IPS-18c (cell line): Measurements from ENCODE around the gene PTGES3.
"Not testable (repeated sequence)": the region's sequence is repeated elsewhere in the genome, so short reads cannot be mapped to it uniquely, and the experiment has no call there.

Source experiments
- H3K4me3 ChIP-seq: 2 replicates; pipeline ENCODE4 v1.7.0; 2013; ENCODE audit warnings: low read depth, mild to moderate bottlenecking, low read length, moderate library complexity; ENCODE audit not compliant: insufficient read depth
- H3K9me3 ChIP-seq: one replicate; pipeline ENCODE4 v1.6.1; 2013; ENCODE audit warnings: mild to moderate bottlenecking, low read length, moderate library complexity; ENCODE audit not compliant: control insufficient read depth, insufficient read depth

PTGES3 gene

DNA sequence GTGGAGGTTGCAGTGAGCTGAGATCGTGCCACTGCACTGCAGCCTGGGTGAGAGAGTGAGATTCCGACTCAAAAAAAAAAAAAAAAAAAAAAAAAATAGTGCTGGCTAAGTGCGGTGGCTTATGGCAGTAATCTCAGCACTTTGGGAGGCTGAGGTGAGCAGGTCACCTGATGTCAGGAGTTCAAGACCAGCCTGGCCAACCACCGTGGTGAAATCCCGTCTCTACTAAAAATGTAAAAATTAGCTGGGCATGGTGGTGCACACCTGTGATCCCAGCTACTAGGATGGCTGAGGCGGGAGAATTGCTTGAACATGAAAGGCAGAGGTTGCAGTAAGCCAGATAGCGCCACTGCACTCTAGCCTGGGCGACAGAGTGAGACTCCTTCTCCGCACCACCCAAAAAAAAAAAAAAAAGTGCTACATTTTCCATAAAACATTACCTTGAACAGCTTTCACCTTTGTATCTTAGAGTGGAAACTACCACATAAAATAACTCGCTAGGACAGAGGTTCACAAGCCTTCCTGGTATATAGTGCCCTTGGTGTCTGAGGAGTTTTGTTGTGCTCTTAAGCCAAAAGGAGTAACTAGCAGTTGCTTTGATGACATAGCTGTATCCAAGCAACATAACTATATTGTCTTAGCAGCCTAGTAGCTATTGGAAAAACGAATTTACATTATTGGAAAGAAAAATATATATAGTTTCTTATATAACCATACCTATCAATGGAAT is 11.1 kb downstream of the PTGES3 start:
- H3K4me3 ChIP-seq, result no peak overlapping the region
- H3K9me3 ChIP-seq, result no peaks in the 10 kb centered on the region

DNA sequence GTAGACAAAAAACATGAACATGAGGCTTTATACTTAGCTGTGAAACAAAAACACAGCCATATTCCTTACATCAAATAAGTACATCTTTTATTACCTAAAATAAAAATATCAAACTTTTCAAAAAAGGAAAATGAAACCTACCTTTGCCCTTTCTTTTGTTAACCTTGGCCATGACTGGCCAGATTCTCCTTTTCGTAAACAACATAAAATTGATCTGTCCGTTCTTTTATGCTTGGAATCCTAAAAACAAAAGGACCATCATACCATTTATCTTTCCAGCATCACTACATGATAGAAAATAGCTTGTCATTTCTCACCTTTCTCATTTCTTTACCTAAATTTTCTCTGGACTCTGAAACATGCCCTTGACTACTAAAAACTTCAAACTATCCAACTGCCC is 16.5 kb downstream of the PTGES3 start:
- Histone ChIP-seq H3K9me3 (no peaks in the 10 kb centered on the region), H3K4me3 (no peak overlapping the region)

DNA sequence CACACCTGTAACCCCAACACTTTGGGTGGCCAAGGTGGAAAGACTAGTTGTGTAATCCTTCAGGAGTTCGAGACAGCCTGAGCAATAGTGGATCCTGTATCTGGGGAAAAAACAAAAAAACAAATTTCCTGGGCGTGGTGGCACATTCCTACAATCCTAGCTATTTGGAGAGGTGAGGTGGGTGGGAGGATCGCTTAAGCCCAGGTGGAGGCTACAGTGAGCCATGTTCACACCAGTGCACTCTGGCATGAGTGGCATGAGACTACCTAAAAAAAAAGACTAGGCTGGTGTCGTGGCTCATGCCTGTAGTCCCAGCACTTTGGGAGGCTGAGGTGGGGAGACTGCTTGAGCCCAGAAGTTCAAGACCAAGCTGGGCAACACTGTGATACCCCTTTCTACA is 17.2 kb downstream of the PTGES3 start:
- Histone ChIP-seq H3K4me3 (no peak overlapping the region), H3K9me3 (no peaks in the 10 kb centered on the region)

DNA sequence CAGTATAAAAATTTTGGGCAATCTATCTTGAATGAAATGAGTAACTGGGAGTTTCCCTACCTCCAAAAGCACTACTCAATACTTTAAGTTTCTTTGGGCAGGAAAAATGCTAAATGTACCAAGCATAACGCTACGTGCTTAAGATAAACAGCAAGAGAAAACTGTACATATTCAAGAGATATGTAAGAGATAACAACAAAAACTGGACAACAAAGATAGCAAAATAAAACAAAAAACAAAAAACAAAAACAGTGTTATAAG is 20.0 kb downstream of the PTGES3 start:
- no peaks in the 10 kb centered on the region for H3K9me3 ChIP-seq

DNA sequence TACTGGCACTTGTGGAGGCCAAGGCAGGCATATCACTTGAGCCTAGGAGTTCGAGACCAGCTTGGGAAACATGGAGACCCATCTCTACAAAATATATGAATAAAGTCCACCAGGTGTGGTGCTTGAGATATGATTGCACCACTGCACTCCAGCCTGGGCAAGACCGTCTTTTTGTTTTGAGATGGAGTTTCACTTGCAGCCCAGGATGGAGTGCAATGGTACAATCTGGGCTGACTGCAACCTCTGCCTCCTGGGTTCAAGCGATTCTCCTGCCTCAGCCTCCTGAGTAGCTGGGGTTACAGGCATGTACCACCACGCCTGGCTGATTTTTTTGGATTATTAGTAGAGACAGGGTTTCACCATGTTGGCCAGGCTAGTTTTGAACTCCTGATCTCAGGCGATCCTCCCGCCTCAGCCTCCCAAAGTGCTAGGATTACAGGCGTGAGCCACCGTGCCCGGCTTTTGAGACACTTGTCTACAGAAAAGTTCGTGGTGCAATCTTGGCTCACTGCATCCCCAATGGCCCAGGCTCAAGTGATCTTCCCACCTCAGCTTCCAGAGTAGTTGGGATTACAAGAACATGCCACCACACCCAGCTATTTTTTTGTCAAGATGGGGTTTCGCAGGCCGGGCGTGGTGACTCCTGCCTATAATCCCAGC is 26.0 kb downstream of the PTGES3 start:
- Histone ChIP-seq H3K9me3 (no peaks in the 10 kb centered on the region), H3K4me3 (no peak overlapping the region)

More for the DNA sequence above, 20.0 kb downstream of the PTGES3 start:
- no peak overlapping the region for H3K4me3 ChIP-seq

DNA sequence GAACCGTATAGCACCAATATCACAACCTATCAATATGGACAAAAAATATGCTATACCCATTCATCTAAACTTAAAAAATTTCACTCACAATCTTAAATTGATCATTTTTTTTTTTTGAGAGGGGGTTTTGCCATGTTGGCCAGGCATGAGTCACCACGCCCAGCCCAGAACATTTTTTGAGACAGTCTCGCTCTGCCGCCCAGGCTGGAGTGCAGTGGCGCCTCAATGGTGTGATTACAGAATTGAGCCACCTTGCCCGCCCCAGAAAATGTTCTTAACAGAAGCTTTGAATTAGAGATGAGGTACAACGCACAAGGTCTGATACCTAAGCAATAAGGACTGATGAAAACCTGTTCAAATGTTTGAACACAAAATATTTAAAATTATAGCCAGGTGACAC is 26.5 kb downstream of the PTGES3 start:
- H3K4me3 ChIP-seq, result no peak overlapping the region
- H3K9me3 ChIP-seq, result no peaks in the 10 kb centered on the region

DNA sequence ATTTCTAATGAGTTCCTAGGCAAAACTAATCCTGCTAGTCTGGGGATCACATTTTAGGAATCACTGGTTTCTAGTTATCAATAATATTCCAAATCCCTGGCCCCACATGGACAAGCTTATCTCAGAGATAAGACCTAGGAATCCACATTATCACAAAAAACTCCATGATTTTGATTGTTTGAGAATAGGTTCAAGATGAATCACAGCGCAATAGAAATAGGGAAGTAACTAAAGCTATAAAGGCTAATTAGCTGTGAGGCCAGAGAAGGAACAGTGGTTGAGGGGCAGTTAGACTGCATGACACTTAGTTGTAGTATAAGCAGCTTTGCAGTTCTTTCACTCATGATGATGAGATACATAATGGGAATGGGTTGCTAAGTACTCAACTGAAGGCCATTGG is 29.2 kb downstream of the PTGES3 start:
- H3K9me3 ChIP-seq, result peaks cover 8% of the 10 kb centered on the region
- H3K4me3 ChIP-seq, result no peak overlapping the region

DNA sequence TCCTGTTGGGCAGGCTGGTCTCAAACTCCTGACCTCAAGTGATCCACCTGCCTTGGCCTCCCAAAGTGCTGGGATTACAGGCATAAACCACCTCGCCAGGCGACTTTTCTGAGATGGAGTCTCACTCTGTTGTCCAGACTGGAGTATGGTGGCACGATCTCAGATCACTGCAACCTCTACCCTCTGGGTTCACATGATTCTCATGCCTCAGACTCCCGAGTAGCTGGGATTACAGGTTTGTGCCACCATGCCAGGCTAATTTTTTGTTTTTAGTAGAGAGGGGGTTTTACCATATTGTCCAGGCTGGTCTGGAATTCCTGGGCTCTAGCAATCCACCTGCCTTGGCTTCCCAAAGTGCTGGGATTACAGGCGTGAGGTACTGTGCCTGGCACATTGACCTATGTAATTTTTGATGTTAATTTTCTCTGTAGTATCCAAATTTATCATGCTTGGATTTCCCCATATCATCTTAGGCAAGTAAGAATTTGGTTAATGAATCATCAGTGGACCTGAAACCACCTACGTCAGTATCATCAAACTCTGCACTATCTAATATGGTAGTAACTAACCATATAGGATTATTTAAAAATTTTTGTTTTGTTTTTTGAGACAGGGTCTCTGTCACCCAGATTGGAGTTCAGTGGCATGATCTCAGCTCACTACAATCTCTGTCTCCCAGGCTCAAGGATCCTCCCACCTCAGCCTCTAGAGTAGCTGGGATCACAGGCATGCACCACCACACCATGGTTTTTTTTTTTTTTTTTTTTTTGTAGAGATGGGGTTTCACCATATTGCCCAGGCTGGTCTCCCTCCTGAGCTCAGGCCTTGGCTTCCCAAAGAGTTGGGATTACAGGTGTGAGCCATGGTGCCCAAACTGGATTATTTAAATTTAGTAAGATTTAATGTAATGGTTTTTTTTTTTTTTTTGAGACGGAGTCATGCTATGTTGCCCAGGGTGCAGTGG is 30.4 kb downstream of the PTGES3 start:
- no peak overlapping the region for H3K4me3 ChIP-seq
- H3K9me3 ChIP-seq, result peaks cover 8% of the 10 kb centered on the region

DNA sequence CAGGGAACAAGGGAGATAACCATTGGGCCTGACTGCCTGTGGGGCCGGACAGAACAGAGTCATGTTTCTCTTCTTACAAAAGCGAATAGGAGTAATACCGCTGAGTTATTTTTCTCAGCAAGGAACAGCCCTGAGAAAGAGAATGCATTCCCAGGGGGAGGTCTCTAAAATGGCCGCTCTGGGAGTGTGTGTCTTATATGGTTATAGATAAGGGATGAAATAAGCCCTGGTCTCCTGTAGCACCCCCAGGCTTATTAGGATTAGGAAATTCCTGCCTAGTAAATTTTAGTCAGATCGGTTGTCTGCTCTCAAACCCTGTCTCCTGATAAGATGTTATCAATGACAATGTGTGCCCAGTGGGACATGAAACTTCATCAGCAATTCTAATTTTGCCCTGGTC is 34.3 kb downstream of the PTGES3 start:
- H3K4me3 ChIP-seq, result not testable (repeated sequence)
- peaks cover 11% of the 10 kb centered on the region for H3K9me3 ChIP-seq

DNA sequence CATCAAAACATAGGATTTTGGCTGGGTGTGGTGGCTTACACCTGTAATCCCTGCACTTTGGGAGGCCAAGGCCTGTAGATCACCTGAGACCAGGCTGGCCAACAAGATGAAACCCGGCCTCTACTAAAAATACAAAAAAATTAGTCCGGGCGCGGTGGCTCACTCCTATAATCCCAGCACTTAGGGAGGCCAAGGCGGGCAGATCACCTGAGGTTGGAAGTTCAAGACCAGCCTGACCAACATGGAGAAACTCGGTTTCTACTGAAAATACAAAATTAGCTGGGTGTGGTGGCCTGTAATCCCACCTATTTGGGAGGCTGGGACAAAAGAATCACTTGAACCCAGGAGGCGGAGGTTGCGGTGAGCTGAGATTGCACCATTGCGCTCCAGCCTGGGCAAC is 40.1 kb downstream of the PTGES3 start:
- H3K4me3 ChIP-seq, result not testable (repeated sequence)

DNA sequence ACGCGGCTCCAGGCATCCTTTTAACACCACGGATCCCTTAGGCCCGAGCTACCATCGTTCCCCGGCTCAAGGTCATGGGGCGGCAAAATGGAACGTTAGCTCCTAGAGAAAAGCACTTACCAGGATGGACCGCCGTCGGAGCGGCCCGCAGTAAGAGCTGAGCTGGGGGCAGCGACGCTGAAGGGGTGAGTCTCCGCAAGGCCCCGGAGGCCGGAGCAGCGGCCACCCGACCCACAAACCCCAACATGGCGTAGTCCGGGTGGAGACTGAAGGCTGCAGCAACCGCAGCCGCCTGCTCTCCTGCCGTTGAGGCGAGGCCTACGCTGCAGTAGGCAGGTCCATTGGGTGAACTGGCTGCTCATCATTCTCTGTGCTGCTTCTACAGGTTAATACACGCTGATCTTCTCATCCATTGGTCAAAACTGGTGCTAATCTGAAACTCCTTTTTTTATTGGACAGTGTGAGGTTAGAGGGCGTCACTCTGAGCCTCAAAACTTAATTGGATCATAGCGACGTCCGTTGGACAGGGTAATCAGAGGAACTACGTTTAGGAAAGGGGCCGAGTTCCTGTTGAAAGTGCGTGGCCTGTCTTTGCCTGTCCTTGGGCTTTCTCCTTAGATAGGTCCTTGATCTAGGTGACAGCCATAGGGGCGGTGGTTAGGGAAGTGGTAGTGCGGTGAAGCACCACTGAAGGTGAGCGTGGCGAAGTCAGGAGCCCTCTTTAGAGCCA is 42.2 kb downstream of the PTGES3 start, which contains the start of gene ATP5F1B:
Gene ATP5F1B, minus strand, starts transcription at position 268 of the 730 bp plus-strand sequence. Its CDS starts 21 bp downstream, at position 247.
- H3K4me3 ChIP-seq, result peak within 1 kb of the TSS; percentile 100

More for the DNA sequence above, 40.1 kb downstream of the PTGES3 start:
- H3K9me3 ChIP-seq, result not testable (repeated sequence)

DNA sequence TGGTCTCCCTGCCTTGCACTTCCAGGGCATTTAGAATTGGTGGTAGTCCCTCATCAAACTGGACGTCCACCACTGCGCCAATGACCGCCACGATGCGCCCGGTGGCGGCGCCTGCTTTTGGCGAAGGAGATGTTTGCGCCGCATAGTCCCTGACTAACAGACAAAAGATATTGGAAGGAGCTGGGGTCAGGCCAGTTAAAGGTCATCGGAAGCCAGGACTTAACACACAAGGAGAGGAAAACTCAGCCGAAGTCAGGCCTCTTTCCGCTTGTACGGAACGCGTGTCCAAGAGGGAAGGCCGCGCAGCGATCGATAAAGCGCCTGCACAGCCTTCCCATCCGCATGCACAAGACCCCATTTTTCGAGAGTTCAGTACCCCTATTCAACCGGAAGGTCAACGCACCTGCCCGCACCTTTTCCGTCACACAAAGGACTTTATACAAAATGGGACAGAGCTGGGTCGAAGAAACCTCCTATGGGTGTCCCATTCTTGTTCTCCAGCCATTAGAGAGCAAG is 42.8 kb downstream of the PTGES3 start:
- H3K4me3 ChIP-seq, result peak overlapping the region; percentile 100
- H3K9me3 ChIP-seq, result no peaks in the 10 kb centered on the region

More for the DNA sequence above, 42.2 kb downstream of the PTGES3 start, which contains the start of gene ATP5F1B:
- H3K9me3 ChIP-seq, result no peaks in the 10 kb centered on the region

DNA sequence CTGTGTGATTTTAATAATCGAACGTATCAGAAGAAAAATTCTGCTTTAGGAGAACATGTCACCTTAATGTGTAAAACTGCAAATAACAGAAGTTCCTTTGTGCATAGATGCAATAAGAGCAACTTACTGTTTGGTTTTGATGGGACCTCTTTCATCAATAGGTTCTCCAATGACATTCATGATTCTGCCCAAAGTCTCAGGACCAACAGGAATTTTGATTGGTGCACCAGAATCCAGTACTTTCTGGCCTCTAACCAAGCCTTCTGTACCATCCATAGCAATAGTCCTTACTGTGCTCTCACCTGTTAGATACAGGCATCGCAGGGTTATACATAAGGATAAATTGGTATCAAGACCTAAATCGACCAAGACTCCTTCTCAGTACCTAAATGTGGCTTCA is 43.4 kb downstream of the PTGES3 start:
- Histone ChIP-seq H3K9me3 (no peaks in the 10 kb centered on the region), H3K4me3 (peak overlapping the region; percentile 100)

DNA sequence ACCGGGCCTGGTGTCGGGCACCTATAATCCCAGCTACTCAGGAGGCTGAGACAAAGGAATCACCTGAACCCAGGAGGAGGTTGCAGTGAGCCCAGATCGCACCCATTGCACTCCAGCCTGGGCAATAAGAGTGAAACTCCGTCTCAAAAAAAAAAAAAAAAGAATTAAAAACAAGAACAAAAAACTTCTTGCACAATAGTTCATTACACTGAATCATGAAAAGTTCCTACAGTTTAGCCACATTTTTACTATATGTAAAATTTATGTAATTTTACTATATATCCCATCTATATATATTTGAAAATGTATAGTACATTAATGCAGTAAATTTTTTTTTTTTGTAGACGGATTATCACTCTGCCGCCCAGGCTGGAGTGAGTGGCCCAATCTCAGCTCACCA is 46.9 kb downstream of the PTGES3 start:
- no peaks in the 10 kb centered on the region for H3K9me3 ChIP-seq
- H3K4me3 ChIP-seq, result no peak overlapping the region

DNA sequence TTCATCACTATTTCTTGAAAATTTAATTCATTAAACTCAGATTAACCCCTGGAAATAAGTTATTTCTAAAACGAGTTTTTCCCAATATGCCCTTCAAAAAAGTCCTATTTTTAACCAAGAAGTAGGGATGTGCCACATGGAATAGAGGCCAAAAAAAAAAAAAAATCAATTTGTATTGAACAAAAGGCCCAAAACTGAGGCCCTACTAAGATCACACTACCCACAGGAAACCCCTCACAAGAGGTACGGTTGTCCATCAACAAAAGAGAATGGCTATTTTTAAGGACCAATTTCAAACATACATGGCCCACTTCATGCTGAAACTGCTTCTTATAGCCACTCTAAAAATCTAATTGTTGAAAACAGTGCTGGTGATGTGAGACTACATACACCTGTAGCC is 50.5 kb downstream of the PTGES3 start:
- H3K4me3 ChIP-seq, result no peak overlapping the region

DNA sequence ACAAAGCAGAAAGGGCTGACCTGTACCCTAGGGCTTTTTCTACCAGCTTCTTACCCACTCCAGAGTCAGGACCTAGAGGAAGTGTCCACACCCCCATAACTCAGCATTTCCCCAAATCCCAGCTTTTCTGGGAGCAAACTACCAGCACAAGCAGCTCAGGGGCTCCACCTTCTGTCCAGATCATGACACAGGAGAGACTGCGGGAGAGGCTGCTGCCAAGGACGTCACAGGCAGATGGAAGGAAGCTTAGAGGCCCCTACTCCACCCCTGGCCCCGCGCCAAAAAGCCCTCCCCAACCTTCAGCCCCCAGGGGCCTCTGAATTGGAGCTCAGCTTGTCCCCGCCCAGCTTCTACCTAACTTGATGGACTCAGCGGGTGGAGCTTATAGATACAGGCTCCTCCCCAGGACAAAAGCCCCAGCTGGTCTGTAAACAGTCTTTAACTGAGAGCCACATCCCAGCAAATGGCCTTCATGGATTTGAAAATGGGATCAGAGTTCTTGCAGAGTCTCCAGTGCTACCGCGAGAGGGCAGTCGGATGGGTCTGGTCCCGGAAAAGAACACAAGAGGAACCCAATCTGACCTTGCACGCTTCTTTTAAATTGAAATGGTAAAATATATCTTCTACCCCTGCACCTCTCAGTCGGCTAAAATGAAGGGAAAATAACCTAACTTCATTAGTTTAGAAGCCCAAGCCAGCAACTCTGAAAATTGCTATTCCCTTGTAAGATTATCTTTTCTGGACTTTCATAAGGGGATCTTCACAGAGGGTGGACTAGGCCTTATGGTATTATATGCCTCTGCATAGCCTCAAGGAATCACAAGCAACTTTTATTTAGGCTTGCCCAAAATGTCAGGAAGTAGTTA is 51.2 kb downstream of the PTGES3 start:
- H3K4me3 ChIP-seq, result peak overlapping the region; percentile 82; the same call in 1 of the 2 replicates
- no peaks in the 10 kb centered on the region for H3K9me3 ChIP-seq

More for the DNA sequence above, 50.5 kb downstream of the PTGES3 start:
- H3K9me3 ChIP-seq, result no peaks in the 10 kb centered on the region
